ENCODE measurements around the gene TAF6. TPM values are rescaled to one million over a fixed set of nuclear protein-coding genes. Genes with fewer than 3 reads are reported as not detected.

The TAF6 gene
- total and polyA plus RNA-seq, 9 of the 15 experiments (the other 6 are each of a cell fraction or from before 2014, with no cell fraction given): 0.78 to 78.7 (median 21.3) TPM

DNA sequence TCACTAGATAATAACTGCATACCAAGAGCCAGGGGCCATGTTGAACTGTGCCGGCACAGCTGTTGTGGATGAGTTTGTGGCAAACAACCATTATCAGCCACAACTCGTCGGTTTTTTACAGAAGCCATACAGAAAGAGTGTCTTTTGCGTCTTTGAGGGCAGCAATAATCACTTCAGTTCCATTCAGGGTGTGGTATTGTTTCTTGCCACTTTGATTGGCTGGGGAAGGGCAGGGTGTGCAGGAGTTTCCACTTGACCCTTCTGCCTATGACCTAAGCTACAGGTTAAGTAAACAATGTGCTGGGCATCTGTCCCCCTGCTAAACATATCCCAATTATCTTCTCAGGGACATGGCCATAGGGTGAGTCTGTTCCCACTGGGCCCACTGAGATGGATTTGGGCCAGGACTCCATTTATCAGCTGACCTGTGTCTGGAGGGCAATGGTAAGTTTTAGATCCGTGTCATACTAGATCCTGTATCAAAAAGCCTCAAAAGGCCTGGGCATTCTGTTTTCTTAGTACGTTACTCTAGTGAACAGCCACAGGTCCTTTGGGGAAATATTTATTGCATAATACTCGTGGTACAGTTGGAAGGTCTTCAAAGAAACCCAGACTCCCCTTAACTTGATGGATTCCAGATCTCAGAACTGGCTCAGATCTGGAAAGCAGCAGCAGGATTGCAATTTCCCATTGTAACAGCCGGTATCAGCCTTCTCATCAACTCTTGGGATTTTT is 53.5 kb downstream of the TAF6 start (continued):
- TF ChIP-seq, protein P1, sequence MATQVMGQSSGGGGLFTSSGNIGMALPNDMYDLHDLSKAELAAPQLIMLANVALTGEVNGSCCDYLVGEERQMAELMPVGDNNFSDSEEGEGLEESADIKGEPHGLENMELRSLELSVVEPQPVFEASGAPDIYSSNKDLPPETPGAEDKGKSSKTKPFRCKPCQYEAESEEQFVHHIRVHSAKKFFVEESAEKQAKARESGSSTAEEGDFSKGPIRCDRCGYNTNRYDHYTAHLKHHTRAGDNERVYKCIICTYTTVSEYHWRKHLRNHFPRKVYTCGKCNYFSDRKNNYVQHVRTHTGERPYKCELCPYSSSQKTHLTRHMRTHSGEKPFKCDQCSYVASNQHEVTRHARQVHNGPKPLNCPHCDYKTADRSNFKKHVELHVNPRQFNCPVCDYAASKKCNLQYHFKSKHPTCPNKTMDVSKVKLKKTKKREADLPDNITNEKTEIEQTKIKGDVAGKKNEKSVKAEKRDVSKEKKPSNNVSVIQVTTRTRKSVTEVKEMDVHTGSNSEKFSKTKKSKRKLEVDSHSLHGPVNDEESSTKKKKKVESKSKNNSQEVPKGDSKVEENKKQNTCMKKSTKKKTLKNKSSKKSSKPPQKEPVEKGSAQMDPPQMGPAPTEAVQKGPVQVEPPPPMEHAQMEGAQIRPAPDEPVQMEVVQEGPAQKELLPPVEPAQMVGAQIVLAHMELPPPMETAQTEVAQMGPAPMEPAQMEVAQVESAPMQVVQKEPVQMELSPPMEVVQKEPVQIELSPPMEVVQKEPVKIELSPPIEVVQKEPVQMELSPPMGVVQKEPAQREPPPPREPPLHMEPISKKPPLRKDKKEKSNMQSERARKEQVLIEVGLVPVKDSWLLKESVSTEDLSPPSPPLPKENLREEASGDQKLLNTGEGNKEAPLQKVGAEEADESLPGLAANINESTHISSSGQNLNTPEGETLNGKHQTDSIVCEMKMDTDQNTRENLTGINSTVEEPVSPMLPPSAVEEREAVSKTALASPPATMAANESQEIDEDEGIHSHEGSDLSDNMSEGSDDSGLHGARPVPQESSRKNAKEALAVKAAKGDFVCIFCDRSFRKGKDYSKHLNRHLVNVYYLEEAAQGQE (IDR thresholded peaks at IDR 0.05; ENCODE audit: borderline replicate concordance): no peak
- TF ChIP-seq, protein P1 (CRISPR knock-in tag; IDR thresholded peaks at IDR 0.05; ENCODE audit: low read depth): no peak
- TF ChIP-seq ETV5 (CRISPR knock-in tag; IDR thresholded peaks at IDR 0.05; ENCODE audit: low read depth): peak; percentile 50; the same call in 1 of the 2 replicates
- TF ChIP-seq NFYB (IDR thresholded peaks at IDR 0.05; ENCODE audit: extremely low read depth, insufficient read length): peak; percentile 23
- no peak for TF ChIP-seq KDM5B (IDR thresholded peaks at IDR 0.05; ENCODE audit: insufficient replicate concordance, low read depth, low read length)
- TF ChIP-seq SREBF2 (CRISPR knock-in tag; IDR thresholded peaks at IDR 0.05): 0 out of 2 replicates have a peak, but pooled peaks have one; percentile 38
- peak in 1 of 3 experiments; percentile 58 for TF ChIP-seq YY1 (IDR thresholded peaks at IDR 0.05; ENCODE audit: borderline replicate concordance in 1 of 3, control insufficient read depth in 1 of 3, extremely low read depth in 1 of 3, insufficient read depth in 3 of 3, insufficient read length in 1 of 3, insufficient replicate concordance in 2 of 3, low read depth in 1 of 3, low read length in 2 of 3)
- no peak for TF ChIP-seq TSC22D4 (tag; IDR thresholded peaks at IDR 0.05)
- no peak for TF ChIP-seq NR2C2 (CRISPR knock-in tag; IDR thresholded peaks at IDR 0.05)
- 0 out of 2 replicates have a peak, but pooled peaks have one; percentile 27 for TF ChIP-seq NR2C2 (tag; IDR thresholded peaks at IDR 0.05)
- TF ChIP-seq CEBPG (CRISPR knock-in tag; IDR thresholded peaks at IDR 0.05): no peak
- peak; percentile 59 to 72 for TF ChIP-seq CEBPG (tag; conservative IDR thresholded peaks at IDR 0.05 in 1 of 2, IDR thresholded peaks at IDR 0.05 in 1 of 2)
- no peak for TF ChIP-seq ZNF274 (IDR thresholded peaks at IDR 0.05; ENCODE audit: borderline replicate concordance, low read depth, low read length)
- peak; percentile 75 for TF ChIP-seq CEBPB (tag; IDR thresholded peaks at IDR 0.05)
- TF ChIP-seq ZNF695 (CRISPR knock-in tag; IDR thresholded peaks at IDR 0.05): no peak

Data from K562 (cell line).